Panc1 (cell line): ENCODE results near the gene ACOXL.
"Not testable (repeated sequence)": the region's sequence is repeated elsewhere in the genome, so short reads cannot be mapped to it uniquely, and the experiment has no call there.

Experiments used
- CTCF ChIP-seq: fragments of 450-650 bp; IDR thresholded peaks from 2 replicates; pipeline ENCODE4 v1.5.1; 2017; ENCODE audit warnings: mild to moderate bottlenecking
- POLR2AphosphoS5 ChIP-seq: IDR thresholded peaks from 2 replicates; pipeline ENCODE4 v1.6.1; 2012; ENCODE audit warnings: mild to moderate bottlenecking, low read depth, low read length, moderate library complexity
- TCF7L2 ChIP-seq: IDR thresholded peaks from 2 replicates; pipeline ENCODE4 v1.6.1; 2011; ENCODE audit warnings: mild to moderate bottlenecking, low read depth, low read length, inconsistent platforms

GRCh38 chr2:111082659-111083058 lies 350.3 kb downstream of the ACOXL start:
- TF ChIP-seq POLR2AphosphoS5, TCF7L2, CTCF: not testable (repeated sequence)
